ENCODE measurements around the gene PRSS56. TPM values are rescaled to one million over a fixed set of nuclear protein-coding genes. Genes with fewer than 3 reads are reported as not detected.

PRSS56 gene
- total RNA-seq, 1 donor from 2014 or later = not detected

- intact Hi-C loops (cut with micrococcal nuclease) = no loop called here
Observed at GRCh38 chr2:232486558-232487384, 33.4 kb upstream of the PRSS56 start.

- intact Hi-C loops (cut with micrococcal nuclease) = no loop called here
Observed at GRCh38 chr2:232487385-232488096, 32.6 kb upstream of the PRSS56 start, which contains the start of gene ECEL1. Gene ECEL1, minus strand, starts transcription at chr2:232487834. Its CDS starts 1,181 bp downstream, at chr2:232486653.

- intact Hi-C loops (cut with micrococcal nuclease) = no loop called here
Observed at GRCh38 chr2:232488097-232488711, 32.0 kb upstream of the PRSS56 start.

GRCh38 chr2:232488721-232489300 is 31.4 kb upstream of the PRSS56 start:
- intact Hi-C loops (cut with micrococcal nuclease) = no loop called here

GRCh38 chr2:232489516-232490220 is 30.5 kb upstream of the PRSS56 start:
- intact Hi-C loops (cut with micrococcal nuclease) = no loop called here

- intact Hi-C loops (cut with micrococcal nuclease) = no loop called here
Observed at GRCh38 chr2:232490221-232491138, 29.7 kb upstream of the PRSS56 start.

- intact Hi-C loops (cut with micrococcal nuclease) = no loop called here
Observed at GRCh38 chr2:232491139-232491780, 28.9 kb upstream of the PRSS56 start.

- intact Hi-C loops (cut with micrococcal nuclease) = no loop called here
Observed at GRCh38 chr2:232492236-232492848, 27.8 kb upstream of the PRSS56 start.

GRCh38 chr2:232492963-232493700 is 27.1 kb upstream of the PRSS56 start:
- intact Hi-C loops (cut with micrococcal nuclease) = no loop called here

- intact Hi-C loops (cut with micrococcal nuclease) = no loop called here
Observed at GRCh38 chr2:232493701-232494474, 26.3 kb upstream of the PRSS56 start.

- intact Hi-C loops (cut with micrococcal nuclease) = no loop called here
Observed at GRCh38 chr2:232494542-232494941, 25.6 kb upstream of the PRSS56 start.

GRCh38 chr2:232495292-232495691 is 24.9 kb upstream of the PRSS56 start:
- intact Hi-C loops (cut with micrococcal nuclease) = no loop called here

- intact Hi-C loops (cut with micrococcal nuclease) = no loop called here
Observed at GRCh38 chr2:232496501-232497270, 23.5 kb upstream of the PRSS56 start.

- intact Hi-C loops (cut with micrococcal nuclease) = no loop called here
Observed at GRCh38 chr2:232497348-232497747, 22.8 kb upstream of the PRSS56 start.

- intact Hi-C loops (cut with micrococcal nuclease) = no loop called here
Observed at GRCh38 chr2:232498452-232498851, 21.7 kb upstream of the PRSS56 start.

- intact Hi-C loops (cut with micrococcal nuclease) = no loop called here
Observed at GRCh38 chr2:232501331-232501771, 18.8 kb upstream of the PRSS56 start.
